Aorta (tissue), 5 donors: ENCODE data around the gene LRCOL1. TPM values are rescaled to one million over a fixed set of nuclear protein-coding genes. Genes with fewer than 3 reads are reported as not detected.

Experiments
- ATAC-seq: fragments of 200-7000 bp; cut with Tn5 transposase; one replicate; pipeline ENCODE4 v1.9.1; 2022; ENCODE audit warnings: moderate library complexity; ENCODE audit not compliant: low FRiP score
- DNase-seq, 2 donors: peaks; one replicate each; pipeline ENCODE4 v3.0.0-alpha.2; 2020
- H3K27ac ChIP-seq, 2 donors: one replicate each; pipeline ENCODE4 v1.5.1; 2013; ENCODE audit warnings: low read length in 2 of 2, mild to moderate bottlenecking in 2 of 2, moderate library complexity in 2 of 2, control low read depth in 1 of 2, inconsistent platforms in 1 of 2, low read depth in 1 of 2
- H3K27me3 ChIP-seq, 2 donors: one replicate each; pipeline ENCODE4 v1.6.1; 2013; ENCODE audit warnings: control low read depth in 1 of 2, low read length in 1 of 2, mild to moderate bottlenecking in 1 of 2, moderate library complexity in 1 of 2; ENCODE audit not compliant: insufficient read depth in 2 of 2, control insufficient read depth in 1 of 2
- H3K36me3 ChIP-seq, 2 donors: one replicate each; pipeline ENCODE4 v1.6.1; 2013; ENCODE audit warnings: control low read depth in 1 of 2, low read length in 1 of 2, mild to moderate bottlenecking in 1 of 2; ENCODE audit not compliant: insufficient read depth in 2 of 2, control insufficient read depth in 1 of 2
- H3K4me1 ChIP-seq, 2 donors: one replicate each; pipeline ENCODE4 v1.6.1; 2013; ENCODE audit warnings: low read length in 2 of 2, control low read depth in 1 of 2, mild to moderate bottlenecking in 1 of 2, moderate library complexity in 1 of 2; ENCODE audit not compliant: insufficient read depth in 2 of 2, control insufficient read depth in 1 of 2
- H3K4me3 ChIP-seq, 2 donors: one replicate each; pipeline ENCODE4 v1.5.1; 2013; ENCODE audit warnings: low read length in 2 of 2, control low read depth in 1 of 2, mild to moderate bottlenecking in 1 of 2
- H3K9me3 ChIP-seq: one replicate; pipeline ENCODE4 v1.6.1; 2013; ENCODE audit warnings: mild to moderate bottlenecking, low read length; ENCODE audit not compliant: control insufficient read depth
- WGBS, 2 donors: extraction: QIAGEN DNeasy Blood & Tissue Kit; methylation state at CpG; one replicate each; pipeline ENCODE4 v1.1.7; 2013; 5-methylcytosine and 5-hydroxymethylcytosine counted together
- intact Hi-C, 2 donors: fragments of 100-400 bp; cut with DNase I; formaldehyde crosslinking; loops; one replicate each; pipeline versions ENCODE4 v1.14.2 to v1.15.0; 2022
- long read RNA-seq, 2 donors: library from polyadenylated mRNA; unstranded; transcript quantifications; one replicate each; pipeline ENCODE4 v2.0.0, GENCODE V29; 2020 to 2021
- polyA plus RNA-seq, 2 donors: library from polyadenylated mRNA; stranded (reverse); fragments of 200-250 nt; gene quantifications; one replicate each; pipeline ENCODE4 v1.2.3, GENCODE V29; 2013
- total RNA-seq, 2 donors: library from RNA; stranded (reverse); fragmentation: NEBNext Ultra II Directional; extraction: Animal tissue kit (Norgen Biotek cat#: 25700); gene quantifications; one replicate each; pipeline ENCODE4 v1.2.1, GENCODE V29; 2021
- donor health status: healthy with polysubstance abuse.
- donor health status: Bipolar disorder and iron deficiency.
- donor health status: DM: no; HTN: no; CAD: no.
- donor health status: DM: no; HTN: no; CAD: no.
- donor health status: DM: yes; HTN: yes; CAD: no.

The LRCOL1 gene
- 1 to 10 TPM in 1 of 2 donors, not detected in 1; 1.2 TPM for total RNA-seq
- under 1 TPM in 1 of 2 donors, not detected in 1; 0.59 TPM for polyA plus RNA-seq
- long read RNA-seq, donor 1, partial matches to known transcripts, result 0 of 1 reads
- long read RNA-seq, donor 1, other reads (novel, unspliced or antisense), result 1 of 1 reads
- long read RNA-seq, donor 2, result 0 reads

DNA sequence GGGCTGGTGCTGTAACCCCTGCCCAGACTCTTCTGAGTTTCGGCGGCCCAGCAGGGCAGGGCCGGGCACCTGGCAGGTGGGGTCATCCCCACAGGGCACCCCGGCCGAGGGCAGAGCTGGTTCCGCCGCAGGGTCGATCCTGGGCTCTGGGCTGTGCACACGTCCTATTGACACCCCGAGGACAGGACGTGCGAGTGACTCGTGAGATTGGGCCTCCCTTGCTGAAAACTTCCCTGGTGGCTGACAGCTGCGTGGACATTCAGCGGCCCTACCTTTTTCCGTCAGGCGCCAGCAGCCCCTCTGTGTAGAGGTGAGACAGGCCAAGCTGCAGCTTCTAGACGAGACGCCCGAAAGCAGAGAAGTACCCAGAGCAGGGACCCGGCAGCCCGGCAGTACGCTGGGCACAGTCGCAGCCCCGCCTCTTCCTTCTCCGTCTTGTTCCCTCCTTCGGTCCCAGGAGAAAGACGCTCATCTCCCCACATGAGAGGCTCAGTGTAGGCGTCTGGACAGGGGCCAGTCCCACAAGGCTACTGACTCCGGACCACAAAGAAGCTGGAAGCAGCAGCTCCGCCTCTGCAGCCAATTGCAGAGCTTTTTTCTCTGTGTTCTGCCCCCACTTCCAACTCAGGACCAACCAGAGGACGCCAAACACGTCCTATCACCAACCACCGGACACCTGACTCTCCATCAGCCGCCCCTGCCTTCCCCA, at the start of gene LRCOL1:
Gene LRCOL1, minus strand, starts transcription at position 532 of the 709 bp plus-strand sequence. CDS start 4,331 bp downstream, outside the sequence.
- DNase-seq (peak in 1 of 2 donors; percentile 80), ATAC-seq (no peak)
- Histone ChIP-seq H3K9me3 (peaks cover 2% of the 10 kb centered on the region), H3K27me3 (no peaks in the 10 kb centered on the region), H3K4me3 (no peak within 1 kb of the TSS), H3K36me3 (no peaks in the 10 kb centered on the region), H3K4me1 (no peaks in the 10 kb centered on the region), H3K27ac (no peak within 1 kb of the TSS)
- intact Hi-C loops, result loop anchor here in 1 of 2 donors (2.0 to 5.0 kb wide), 2 partner anchors 193 to 453 kb away; no protein-coding TSS in a partner anchor
- 29 to 32% methylated on average over 34 to 35 of the region's 35 CpGs for WGBS, 2 donors

DNA sequence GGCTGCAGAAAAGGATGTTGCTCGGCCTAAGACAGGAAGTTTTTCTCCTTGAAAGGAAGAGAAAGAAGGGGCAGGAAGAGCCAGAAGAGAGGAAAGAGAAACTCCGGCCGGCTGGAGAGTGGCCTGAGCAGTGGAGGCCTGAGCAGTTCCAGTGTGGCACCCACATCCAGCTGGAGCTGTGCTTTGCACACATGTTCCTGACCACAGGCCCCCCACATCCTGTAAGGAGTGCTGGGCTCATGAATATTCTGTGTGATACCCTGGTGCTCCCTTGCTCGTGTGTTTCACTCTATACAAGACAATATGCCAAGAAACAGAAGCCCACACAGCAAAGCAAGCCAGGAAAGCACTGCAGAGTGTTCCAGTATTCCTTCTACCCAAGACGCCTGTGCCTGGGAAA, 49.7 kb upstream of the LRCOL1 start:
- DNase-seq (peak in 1 of 2 donors; percentile 26), ATAC-seq (no peak)
- Histone ChIP-seq H3K4me3 (no peak overlapping the region), H3K27ac (no peak overlapping the region), H3K36me3 (peaks cover 0 to 23% of the 10 kb centered on the region in 2 donors), H3K4me1 (no peaks in the 10 kb centered on the region), H3K27me3 (no peaks in the 10 kb centered on the region), H3K9me3 (no peaks in the 10 kb centered on the region)
- intact Hi-C loops, result no loop called here
- 87 to 92% methylated on average over 5 of the region's 5 CpGs for WGBS, 2 donors

- ATAC-seq (no peak), DNase-seq (peak in 1 of 2 donors; percentile 53)
- 89 to 94% methylated on average over 16 of the region's 16 CpGs for WGBS, 2 donors
- H3K36me3 ChIP-seq, result peaks cover 0 to 24% of the 10 kb centered on the region in 2 donors
- H3K9me3 ChIP-seq, result no peaks in the 10 kb centered on the region
- no peaks in the 10 kb centered on the region for H3K27me3 ChIP-seq
- H3K27ac ChIP-seq, result no peak overlapping the region
- no peaks in the 10 kb centered on the region for H3K4me1 ChIP-seq
- intact Hi-C loops, result no loop called here
- no peak overlapping the region for H3K4me3 ChIP-seq
Measured at GRCh38 chr12:132659146-132659545, 48.8 kb upstream of the LRCOL1 start.

- H3K27me3 ChIP-seq, result no peaks in the 10 kb centered on the region
- intact Hi-C loops, result no loop called here
- 93 to 94% methylated on average over 32 of the region's 32 CpGs for WGBS, 2 donors
Measured at GRCh38 chr12:132658149-132658894, 47.9 kb upstream of the LRCOL1 start.

DNA sequence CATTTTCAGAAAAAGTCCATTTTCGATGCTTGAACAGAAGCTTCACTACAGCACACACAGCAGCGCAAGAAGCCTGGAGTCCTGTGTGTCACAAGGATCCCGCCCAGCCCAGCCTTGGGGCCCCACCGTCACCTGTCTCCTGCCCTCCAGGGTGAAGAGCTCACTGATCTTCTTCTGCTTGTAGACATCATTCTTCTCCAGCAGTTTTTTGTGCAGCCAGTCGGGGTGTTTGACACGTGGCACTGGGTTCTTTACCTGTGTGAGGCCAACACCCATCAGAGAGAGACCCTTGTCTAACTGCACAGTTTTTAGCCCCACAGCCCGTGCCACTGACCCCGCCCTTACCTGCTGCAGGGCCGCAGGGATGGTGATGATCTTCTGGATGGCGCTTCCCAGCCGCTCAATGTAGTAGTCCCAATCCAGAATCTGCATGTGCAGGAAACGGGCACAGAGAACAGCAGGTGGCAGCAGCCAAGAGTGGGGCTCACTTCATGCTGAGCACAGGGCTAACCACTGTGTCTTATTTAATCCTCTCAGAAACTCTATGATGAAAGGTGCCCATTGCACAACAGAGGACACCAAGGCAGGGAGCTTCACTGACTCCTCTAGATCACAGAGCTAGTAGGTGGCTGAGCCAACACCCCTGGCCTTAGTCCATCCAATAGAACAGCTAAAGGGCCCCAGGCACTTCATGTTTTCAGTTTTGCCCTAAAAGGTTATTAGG, 46.8 kb upstream of the LRCOL1 start:
- no peaks in the 10 kb centered on the region for H3K4me1 ChIP-seq
- DNase-seq (peak in 1 of 2 donors; percentile 9), ATAC-seq (no peak)
- WGBS, 2 donors, result 96% methylated on average over 12 of the region's 12 CpGs
- no peak overlapping the region for H3K4me3 ChIP-seq
- intact Hi-C loops, result no loop called here
- no peaks in the 10 kb centered on the region for H3K9me3 ChIP-seq
- H3K27ac ChIP-seq, result no peak overlapping the region
- no peaks in the 10 kb centered on the region for H3K27me3 ChIP-seq
- peaks cover 0 to 22% of the 10 kb centered on the region in 2 donors for H3K36me3 ChIP-seq

More at GRCh38 chr12:132658149-132658894, 47.9 kb upstream of the LRCOL1 start:
- H3K9me3 ChIP-seq, result no peaks in the 10 kb centered on the region
- peak in 1 of 2 donors; percentile 13 for DNase-seq
- ATAC-seq, result no peak
- H3K27ac ChIP-seq, result no peak overlapping the region
- H3K4me3 ChIP-seq, result no peak overlapping the region
- H3K4me1 ChIP-seq, result no peaks in the 10 kb centered on the region
- H3K36me3 ChIP-seq, result peaks cover 0 to 22% of the 10 kb centered on the region in 2 donors

GRCh38 chr12:132653567-132654290, 43.3 kb upstream of the LRCOL1 start:
- WGBS, 2 donors, result 85 to 86% methylated on average over 7 of the region's 7 CpGs
- H3K9me3 ChIP-seq, result no peaks in the 10 kb centered on the region
- no peaks in the 10 kb centered on the region for H3K4me1 ChIP-seq
- ATAC-seq (no peak), DNase-seq (no peak)
- H3K4me3 ChIP-seq, result no peak overlapping the region
- H3K27ac ChIP-seq, result no peak overlapping the region
- H3K36me3 ChIP-seq, result peaks cover 0 to 16% of the 10 kb centered on the region in 2 donors
- intact Hi-C loops, result no loop called here
- H3K27me3 ChIP-seq, result no peaks in the 10 kb centered on the region

DNA sequence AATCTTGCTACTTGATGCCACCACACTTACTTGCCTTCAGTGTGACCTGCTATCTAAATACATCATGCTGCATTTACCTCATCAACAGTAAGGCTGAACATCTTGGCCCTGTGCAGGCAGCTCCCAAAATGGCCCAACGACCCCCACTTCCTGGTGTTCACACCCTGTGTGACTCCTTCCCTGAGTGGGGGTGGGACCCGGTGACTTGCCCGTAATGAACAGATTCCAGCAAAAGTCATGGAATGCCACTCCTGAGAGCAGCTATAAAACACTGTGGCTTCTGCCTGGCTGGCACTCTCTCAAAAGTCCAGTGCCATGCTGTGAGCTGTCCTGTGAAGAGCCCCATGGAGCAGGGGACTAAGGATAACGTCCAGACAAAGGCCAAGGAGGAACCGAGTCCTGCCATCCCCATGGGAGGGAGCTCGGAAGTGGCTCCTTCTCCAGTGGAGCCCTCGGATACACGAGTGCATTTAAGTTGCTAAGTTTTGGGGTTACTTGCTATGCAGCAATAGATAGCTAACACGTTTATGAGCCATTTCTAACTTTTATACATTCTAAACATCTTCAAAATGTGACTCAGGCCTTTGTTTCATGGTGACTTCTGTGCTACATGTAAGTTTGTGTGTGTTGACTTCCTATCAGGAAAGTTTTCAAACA, 41.2 kb upstream of the LRCOL1 start:
- 83 to 85% methylated on average over 9 of the region's 9 CpGs for WGBS, 2 donors
- Histone ChIP-seq H3K9me3 (no peaks in the 10 kb centered on the region), H3K4me3 (no peak overlapping the region), H3K4me1 (no peaks in the 10 kb centered on the region), H3K27ac (no peak overlapping the region), H3K27me3 (no peaks in the 10 kb centered on the region), H3K36me3 (peaks cover 0 to 5% of the 10 kb centered on the region in 2 donors)
- no peak for ATAC-seq
- intact Hi-C loops, result no loop called here
- DNase-seq, result peak in 1 of 2 donors; percentile 61
